GM12878 (cell line): ENCODE measurements around the gene TCF12. TPM values are rescaled to one million over a fixed set of nuclear protein-coding genes. Genes with fewer than 3 reads are reported as not detected.

Experiments
- ATAC-seq: fragments of 200-7000 bp; cut with Tn5 transposase; 3 replicates; pipeline ENCODE4 v1.9.1; 2020; ENCODE audit warnings: mild to moderate bottlenecking, moderate library complexity
- BruUV-seq: library from RNA; stranded (reverse); fragments of 400-500 nt; replicated peaks from 2 replicates; lab custom pipeline; 2021; lab: Mats Ljungman, UMichigan
- CTCF ChIA-PET: fragments of 300-600 bp; sonication (Branson Sonifier 250); formaldehyde crosslinking; extraction: SDS; loops from one replicate; lab custom pipeline; 2021; ENCODE audit warnings: inconsistent platforms; lab: Yijun Ruan, JAX
- POLR2A ChIA-PET: fragments of 350-600 bp; formaldehyde crosslinking; extraction: SDS; loops from one replicate; lab custom pipeline; 2021; ENCODE audit warnings: inconsistent platforms; lab: Charles Lee
- RAD21 ChIA-PET: fragments of 300-600 bp; sonication (Branson Sonifier 250); formaldehyde crosslinking; loops from one replicate; lab custom pipeline; 2023; ENCODE audit warnings: antibody characterized with exemption; ENCODE audit not compliant: unreplicated experiment; lab: Charles Lee
- SMC1A ChIA-PET: fragments of 300-600 bp; sonication (Branson Sonifier 250); formaldehyde crosslinking; loops from one replicate; lab custom pipeline; 2023; ENCODE audit not compliant: unreplicated experiment, uncharacterized antibody; lab: Charles Lee
- DNase-seq: peaks from one replicate; pipeline ENCODE4 v3.0.0-alpha.2; 2011; ENCODE audit warnings: low read depth, low spot score
- FAIRE-seq: peaks from 3 replicates; lab custom pipeline; 2011; peaks lifted over from hg19 to GRCh38; lab: Jason Lieb, UNC
- H2AFZ ChIP-seq: 2 replicates; pipeline ENCODE4 v1.6.0; 2011; ENCODE audit warnings: low read depth, low read length, control low read depth; ENCODE audit not compliant: control insufficient read depth
- H3K27ac ChIP-seq: 2 replicates; pipeline ENCODE4 v1.5.1; 2011; ENCODE audit warnings: control low read depth; ENCODE audit not compliant: control insufficient read depth, insufficient read depth
- H3K27me3 ChIP-seq, 2 experiments: replicated peaks in 1 of 2; 2 replicates each; pipeline versions ENCODE4 v1.6.0 to v1.6.1; 2011; ENCODE audit warnings: low read length in 1 of 2; ENCODE audit not compliant: control insufficient read depth in 2 of 2, insufficient read depth in 2 of 2
- H3K36me3 ChIP-seq, 2 experiments: 2 replicates each; pipeline ENCODE4 v1.5.1; 2011; ENCODE audit warnings: low read length in 1 of 2; ENCODE audit not compliant: control insufficient read depth in 2 of 2, insufficient read depth in 2 of 2
- H3K4me1 ChIP-seq: 2 replicates; pipeline ENCODE4 v1.6.1; 2011; ENCODE audit warnings: mild to moderate bottlenecking, low read length, moderate library complexity, mixed read lengths; ENCODE audit not compliant: control insufficient read depth, insufficient read depth
- H3K4me2 ChIP-seq: 2 replicates; pipeline ENCODE4 v1.6.0; 2011; ENCODE audit warnings: control low read depth; ENCODE audit not compliant: control insufficient read depth, insufficient read depth
- H3K4me3 ChIP-seq: fragments of 200-600 bp; sonication (generic); 2 replicates; pipeline ENCODE4 v1.5.1; 2016
- H3K79me2 ChIP-seq: 2 replicates; pipeline ENCODE4 v1.6.0; 2011; ENCODE audit warnings: low read length; ENCODE audit not compliant: control insufficient read depth, insufficient read depth
- H3K9ac ChIP-seq: 2 replicates; pipeline ENCODE4 v1.8.0; 2011; ENCODE audit warnings: low read length, control low read depth, mixed read lengths; ENCODE audit not compliant: control insufficient read depth, insufficient read depth
- H3K9me3 ChIP-seq: replicated peaks from 3 replicates; pipeline ENCODE4 v1.5.1; 2011; ENCODE audit warnings: mild to moderate bottlenecking, low read length; ENCODE audit not compliant: control insufficient read depth, insufficient read depth
- H4K20me1 ChIP-seq: 2 replicates; pipeline ENCODE4 v1.6.0; 2011; ENCODE audit not compliant: control insufficient read depth, insufficient read depth
- BCL3 ChIP-seq: IDR thresholded peaks from 2 replicates; pipeline ENCODE4 v1.6.1; 2011; ENCODE audit warnings: borderline replicate concordance, low read depth, mild to moderate bottlenecking, moderate library complexity, low read length; ENCODE audit not compliant: insufficient read depth, poor library complexity, severe bottlenecking
- HDAC6 ChIP-seq: fragments of 200-600 bp; sonication (generic); IDR thresholded peaks from one replicate; pipeline ENCODE4 v1.8.0; 2017; ENCODE audit warnings: antibody characterized with exemption; ENCODE audit not compliant: unreplicated experiment
- HSF1 ChIP-seq: fragments of 150-350 bp; IDR thresholded peaks from 2 replicates; pipeline ENCODE4 v1.6.1; 2014; ENCODE audit warnings: mild to moderate bottlenecking, low read depth, low read length
- IKZF2 ChIP-seq, 2 experiments: fragments of 450-650 bp; IDR thresholded peaks; 2 replicates each; pipeline ENCODE4 v1.6.1; 2017; ENCODE audit warnings: mild to moderate bottlenecking in 2 of 2, moderate library complexity in 2 of 2
- MAX ChIP-seq: IDR thresholded peaks from 2 replicates; pipeline ENCODE4 v1.6.1; 2012; ENCODE audit warnings: low read depth, low read length, improper control_type of control experiment
- MEF2B ChIP-seq: fragments of 450-650 bp; IDR thresholded peaks from 2 replicates; pipeline ENCODE4 v1.6.1; 2018; ENCODE audit warnings: mild to moderate bottlenecking, moderate library complexity; ENCODE audit not compliant: partially characterized antibody, poor library complexity, severe bottlenecking
- PKNOX1 ChIP-seq: fragments of 450-650 bp; IDR thresholded peaks from 2 replicates; pipeline ENCODE4 v1.6.1; 2016; ENCODE audit warnings: mild to moderate bottlenecking
- RAD51 ChIP-seq: fragments of 450-650 bp; IDR thresholded peaks from 2 replicates; pipeline ENCODE4 v1.6.1; 2016; ENCODE audit warnings: moderate library complexity, mild to moderate bottlenecking, inconsistent platforms
- SRF ChIP-seq, 2 experiments: IDR thresholded peaks; 2 replicates each; pipeline ENCODE4 v1.6.1; 2011; ENCODE audit warnings: low read depth in 2 of 2, low read length in 2 of 2, mild to moderate bottlenecking in 1 of 2, moderate library complexity in 1 of 2
- WRNIP1 ChIP-seq: IDR thresholded peaks from 2 replicates; pipeline ENCODE4 v1.6.1; 2011; ENCODE audit warnings: low read depth, low read length, improper control_type of control experiment, borderline replicate concordance
- ZBTB33 ChIP-seq: fragments of 450-650 bp; IDR thresholded peaks from 2 replicates; pipeline ENCODE4 v1.6.1; 2017; ENCODE audit warnings: mild to moderate bottlenecking
- ZNF687 ChIP-seq: fragments of 450-650 bp; IDR thresholded peaks from 2 replicates; pipeline ENCODE4 v1.6.1; 2017; ENCODE audit warnings: mild to moderate bottlenecking, moderate library complexity
- WGBS: methylation state at CpG from one replicate; pipeline ENCODE4 v1.1.6; 2016; ENCODE audit warnings: low lambda C conversion rate; ENCODE audit not compliant: insufficient replicate concordance, insufficient coverage; ENCODE audit errors: missing lambda C conversion rate; 5-methylcytosine and 5-hydroxymethylcytosine counted together
- in situ Hi-C: fragments of 300-500 bp; cut with MboI; formaldehyde crosslinking; loops from 9 replicates; pipeline ENCODE4 v1.14.3; 2018; ENCODE audit warnings: mixed read lengths
- intact Hi-C: fragments of 100-400 bp; cut with micrococcal nuclease; formaldehyde crosslinking; loops from one replicate; pipeline ENCODE4 v1.14.2; 2022; ENCODE audit not compliant: unreplicated experiment
- polyA plus RNA-seq, 11 experiments: library from polyadenylated mRNA; depleted of rRNA in 4 of 11; unstranded in 6 of 11; stranded (reverse) in 5 of 11; fragments of >200 nt; fragmentation: Nextera tagmentation in 4 of 11; fragmentation: Illumina TruSeq in 1 of 11; extraction: Ambion mirVana in 4 of 11; extraction: Trizol in 1 of 11; gene quantifications; 1 replicate in 1 of 11; 2 replicates in 10 of 11; pipeline versions ENCODE4 v1.2.1 to v1.2.3, GENCODE V29; 2011 to 2016; ENCODE audit warnings: inconsistent platforms in 2 of 11, missing spikeins in 2 of 11, low read depth in 1 of 11
- total RNA-seq, 4 experiments: library from RNA; depleted of rRNA in 3 of 4; stranded (reverse); fragments of >200 nt in 3 of 4; fragmentation: Illumina TruSeq in 1 of 4; extraction: Trizol in 1 of 4; gene quantifications; 2 replicates each; pipeline versions ENCODE4 v1.2.1 to v1.2.3, GENCODE V29; 2013 to 2021

Gene TCF12
- total and polyA plus RNA-seq, 10 of the 15 experiments (the other 5 are each of a cell fraction or from before 2014, with no cell fraction given), result 8.2 to 70.9 (median 49.5) TPM

- intact Hi-C loops, result no loop called here
- TF ChIP-seq PKNOX1 (no peak), HDAC6 (no peak), ZBTB33 (no peak), MEF2B (no peak), WRNIP1 (no peak), MAX (no peak), RAD51 (no peak), SRF (IDR thresholded peaks at IDR 0.05; ENCODE audit: low read depth in 2 of 2, low read length in 2 of 2) (no peak), IKZF2 (IDR thresholded peaks at IDR 0.05) (no peak), BCL3 (no peak), HSF1 (no peak), ZNF687 (no peak)
These were observed 233.7 kb downstream of the TCF12 start for GRCh38 chr15:57152133-57152532.

More at GRCh38 chr15:57152133-57152532, 233.7 kb downstream of the TCF12 start:
- Histone ChIP-seq H3K36me3 (peaks cover 0 to 2% of the 10 kb centered on the region in 2 experiments; a peak in 1 of 4 replicates), H3K79me2 (no peaks in the 10 kb centered on the region; the same call in 1 of the 2 replicates), H2AFZ (no peak overlapping the region), H3K9me3 (peaks cover 19% of the 10 kb centered on the region), H3K27ac (no peak overlapping the region), H3K4me1 (peaks cover 13% of the 10 kb centered on the region; the same call in 1 of the 2 replicates), H3K9ac (no peak overlapping the region), H3K27me3 (no peaks in the 10 kb centered on the region), H3K4me2 (no peak overlapping the region), H3K4me3 (no peak overlapping the region), H4K20me1 (no peaks in the 10 kb centered on the region)
- DNase-seq (no peak), FAIRE-seq (no peak), ATAC-seq (no peak)
- 95% methylated on average over 1 of the region's 1 CpG for WGBS
- ChIA-PET POLR2A (no interaction called here), RAD21 (no interaction called here), CTCF (interaction anchor here (1.0 to 3.5 kb wide), 3 partner anchors 61 to 375 kb away, joined by 3 to 17 read pairs (median 8); no protein-coding TSS in a partner anchor), SMC1A (interaction anchor here (2.1 to 10.6 kb wide), 3 partner anchors 13 to 151 kb away, joined by 5 to 176 read pairs (median 5); no protein-coding TSS in a partner anchor)
- in situ Hi-C loops, result loop anchor here (5.0 kb wide), 1 partner anchor 150 kb away; no protein-coding TSS in a partner anchor
- BruUV-seq, result no TSS peak
